ENCODE measurements around the gene OR10K2.
"Not testable (repeated sequence)": the region's sequence is repeated elsewhere in the genome, so short reads cannot be mapped to it uniquely, and the experiment has no call there.

The OR10K2 gene, protein sequence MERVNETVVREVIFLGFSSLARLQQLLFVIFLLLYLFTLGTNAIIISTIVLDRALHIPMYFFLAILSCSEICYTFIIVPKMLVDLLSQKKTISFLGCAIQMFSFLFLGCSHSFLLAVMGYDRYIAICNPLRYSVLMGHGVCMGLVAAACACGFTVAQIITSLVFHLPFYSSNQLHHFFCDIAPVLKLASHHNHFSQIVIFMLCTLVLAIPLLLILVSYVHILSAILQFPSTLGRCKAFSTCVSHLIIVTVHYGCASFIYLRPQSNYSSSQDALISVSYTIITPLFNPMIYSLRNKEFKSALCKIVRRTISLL

GRCh38 chr1:158426137-158426536, at the start of gene OR10K2:
Gene OR10K2, minus strand, starts transcription at chr1:158426237. Its CDS starts 5,371 bp downstream, at chr1:158420866.
- DNase-seq, result no peak

- DNase-seq, result no peak
Observed at GRCh38 chr1:158471920-158472319, 45.9 kb upstream of the OR10K2 start, which contains the start of gene OR10R2. Gene OR10R2, plus strand, starts transcription at chr1:158472220. Its CDS starts 106 bp downstream, at chr1:158472326.

DNA sequence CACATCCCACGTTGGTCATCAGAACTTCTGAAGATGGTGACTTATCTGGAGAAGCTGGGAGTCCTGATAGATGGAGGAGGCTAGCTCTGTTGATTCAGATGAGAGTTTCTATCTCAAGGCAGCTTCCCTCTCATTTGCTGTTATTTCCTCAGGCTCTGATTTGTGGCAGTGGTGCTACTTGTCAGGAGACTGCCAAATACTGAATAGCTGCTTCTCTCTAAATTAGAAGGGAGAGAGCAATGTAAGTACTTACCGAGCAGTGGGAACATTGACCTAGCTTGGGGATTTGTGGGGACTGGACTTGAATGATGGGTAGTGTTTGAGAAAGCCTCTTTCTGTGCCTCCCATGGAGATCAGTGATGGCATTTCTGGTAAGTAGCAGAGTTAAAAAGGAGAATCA, 35.5 kb upstream of the OR10K2 start, which contains the start of gene OR10K1:
Gene OR10K1, plus strand, starts transcription at position 301 of the 400 bp plus-strand sequence. CDS start 3,728 bp downstream, outside the sequence.
- DNase-seq, result no peak

DNA sequence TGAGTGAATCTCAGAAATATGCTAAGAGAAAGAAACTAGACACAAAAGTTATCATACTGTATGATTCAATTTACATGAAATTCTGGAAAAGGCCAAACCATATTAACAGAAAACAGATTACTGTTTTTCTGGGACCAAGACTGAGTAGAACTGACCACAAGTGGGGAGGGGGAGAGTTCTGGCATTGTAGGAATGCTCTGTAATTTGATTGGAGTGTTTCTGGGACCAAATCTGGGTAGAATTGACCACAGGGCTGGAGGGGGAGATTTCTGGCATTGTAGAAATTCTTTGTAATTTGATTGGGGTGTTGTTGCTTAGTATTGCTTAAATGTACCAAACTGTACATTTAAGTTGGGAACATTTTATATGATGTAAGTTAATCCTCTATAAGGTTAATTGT, 32.2 kb upstream of the OR10K2 start:
- DNase-seq, result no peak

GRCh38 chr1:158457246-158457645, 31.2 kb upstream of the OR10K2 start:
- DNase-seq, result no peak

DNA sequence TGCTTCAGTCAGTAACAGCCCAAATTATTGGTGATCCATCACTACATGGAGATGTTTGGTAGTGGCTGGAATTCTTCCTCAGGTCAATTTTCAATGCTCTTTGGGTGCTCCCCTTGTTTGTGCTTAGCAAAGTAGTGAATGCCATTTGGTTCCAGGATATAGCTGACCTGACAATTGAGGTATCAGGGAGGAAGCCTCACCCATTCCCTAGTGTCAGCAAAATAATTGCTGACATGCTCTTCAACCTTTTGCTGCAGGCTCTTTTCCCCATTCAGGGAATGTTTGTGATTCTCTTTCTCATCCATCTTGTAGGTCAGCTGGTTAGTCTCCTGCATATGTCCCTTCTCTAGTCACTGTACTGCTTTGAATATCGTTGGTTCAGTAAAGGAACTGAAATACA, 28.5 kb upstream of the OR10K2 start:
- no peak for DNase-seq

GRCh38 chr1:158445376-158445775, 19.3 kb upstream of the OR10K2 start:
- DNase-seq, result no peak

DNA sequence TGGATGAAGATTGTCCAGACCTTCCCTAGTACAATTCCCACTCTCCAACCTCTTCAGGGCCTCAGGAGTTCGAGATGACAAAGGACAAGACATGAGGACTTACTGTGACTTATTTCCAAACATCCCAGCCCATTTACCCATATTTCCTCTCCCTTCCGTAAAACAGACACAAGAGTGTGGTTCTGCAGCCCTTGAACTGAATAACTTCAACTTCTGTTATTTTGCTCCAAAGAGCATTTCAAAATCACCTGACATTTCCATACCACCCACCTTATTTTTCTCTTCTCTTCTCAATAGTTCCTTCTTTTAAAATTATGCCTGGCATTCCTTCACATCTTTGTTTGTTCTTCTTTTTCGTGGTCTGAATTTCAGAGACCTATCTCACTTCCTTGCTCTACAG, 8.7 kb upstream of the OR10K2 start:
- no peak for DNase-seq

DNA sequence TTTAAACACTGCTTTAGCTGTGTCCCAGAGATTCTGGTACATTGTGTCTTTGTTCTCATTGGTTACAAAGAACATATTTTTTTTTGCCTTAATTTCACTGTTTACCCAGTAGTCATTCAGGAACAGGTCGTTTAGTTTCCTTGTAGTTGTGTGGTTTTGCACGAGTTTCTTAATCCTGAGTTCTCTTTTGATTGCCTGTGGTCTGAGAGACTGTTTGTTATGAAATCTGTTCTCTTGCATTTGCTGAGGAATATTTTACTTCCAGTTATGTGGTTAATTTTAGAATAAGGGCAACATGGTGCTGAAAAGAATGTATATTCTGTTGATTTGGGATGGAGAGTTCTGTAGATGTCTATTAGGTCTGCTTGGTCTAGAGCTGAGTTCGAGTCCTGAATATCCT, 4.1 kb upstream of the OR10K2 start:
- DNase-seq, result not testable (repeated sequence)

DNA sequence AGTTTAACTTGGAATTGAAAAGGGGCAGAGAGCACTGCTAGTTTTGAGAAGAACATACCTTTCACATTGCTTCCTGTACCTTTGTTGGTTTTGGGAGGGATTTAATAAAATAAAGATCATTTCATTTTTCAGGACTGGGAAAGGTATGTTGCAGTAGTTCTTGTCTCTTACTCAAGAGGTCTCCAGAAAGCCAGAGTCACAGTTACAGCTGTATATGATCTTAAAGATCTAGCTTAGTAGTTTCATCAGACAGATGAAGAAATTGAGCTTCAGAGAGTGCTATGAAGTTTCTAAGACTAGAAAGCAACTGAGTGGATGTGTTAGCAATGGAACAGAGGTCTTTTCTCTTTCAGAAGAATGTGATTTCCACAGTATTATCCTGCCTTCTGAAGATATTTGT, 1.0 kb downstream of the OR10K2 start:
- no peak for DNase-seq

DNA sequence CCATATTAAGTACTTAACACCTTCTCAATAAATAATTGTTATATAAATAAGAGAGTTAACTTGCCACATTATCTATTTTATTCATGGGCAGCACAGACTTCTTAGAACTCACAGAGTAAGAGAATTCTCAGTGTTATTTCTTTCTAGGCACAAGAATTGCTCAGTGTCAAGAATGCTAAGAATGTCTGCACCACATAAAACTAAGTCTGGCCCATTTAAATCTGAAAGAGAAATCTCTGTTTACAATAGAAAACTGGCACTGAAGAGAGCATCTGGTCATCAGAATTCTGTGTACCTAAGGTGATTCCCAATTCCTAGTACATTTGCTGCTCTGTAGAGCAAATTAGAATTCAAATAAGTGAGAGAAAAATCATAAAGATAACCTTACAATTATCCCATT, 3.8 kb downstream of the OR10K2 start:
- DNase-seq, result no peak

GRCh38 chr1:158417586-158417985, 8.5 kb downstream of the OR10K2 start:
- DNase-seq, result no peak

DNA sequence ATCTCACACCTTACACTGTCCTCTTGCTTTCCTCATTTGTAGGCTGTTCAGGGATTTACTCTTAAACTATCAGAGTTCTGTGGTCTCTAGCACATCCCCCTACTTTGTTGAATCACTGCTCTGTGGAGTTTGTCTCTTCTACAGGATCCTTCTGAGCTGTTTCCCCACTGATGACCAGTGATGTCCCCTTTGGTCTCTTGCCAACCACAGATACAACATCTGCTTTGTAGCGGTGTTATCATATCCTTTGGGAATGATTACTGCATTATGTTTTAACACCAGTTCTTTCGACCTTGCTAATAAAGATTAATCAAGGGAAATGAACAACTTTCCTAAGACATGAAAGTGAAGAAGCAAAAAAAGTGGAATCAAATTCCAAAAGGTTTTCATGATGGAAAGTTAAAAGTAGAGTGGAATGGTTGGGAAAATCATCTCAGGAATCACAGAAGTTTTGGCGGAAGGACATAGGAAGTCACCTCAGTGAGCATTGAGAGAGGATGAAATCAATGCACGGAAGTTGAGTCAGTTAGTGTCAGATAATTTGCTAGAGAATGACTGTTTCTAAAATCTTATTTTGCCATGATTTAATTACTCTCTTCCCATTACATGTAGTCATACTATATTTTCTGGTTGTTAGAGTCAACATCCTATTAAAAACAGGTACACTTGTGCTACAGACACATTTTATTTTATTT, 11.2 kb downstream of the OR10K2 start:
- no peak for DNase-seq

DNA sequence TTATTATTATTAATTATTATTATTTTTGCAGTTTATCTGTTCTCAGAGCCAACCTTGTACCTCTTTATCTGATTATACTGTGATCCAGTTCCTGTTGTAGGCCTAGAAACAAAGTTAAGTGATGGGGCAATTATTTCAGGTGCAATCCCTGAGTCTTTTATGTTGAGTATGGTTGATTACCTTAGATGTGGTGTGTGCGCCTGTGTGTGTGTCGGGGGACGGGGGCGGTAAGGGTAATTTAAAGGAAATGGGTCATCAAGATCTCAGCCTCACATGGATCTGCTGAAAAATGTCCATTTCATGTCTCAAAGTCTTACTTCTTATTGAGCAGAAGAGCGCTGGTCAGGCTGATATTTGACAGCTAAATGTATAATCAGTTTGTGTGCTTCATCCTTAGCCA, 18.9 kb downstream of the OR10K2 start:
- no peak for DNase-seq

- no peak for DNase-seq
Observed at GRCh38 chr1:158400871-158401270, 25.2 kb downstream of the OR10K2 start.

GRCh38 chr1:158398818-158399514, 27.1 kb downstream of the OR10K2 start, which contains the start of gene OR10T2:
Gene OR10T2, minus strand, starts transcription at chr1:158399466. Its CDS starts 0 bp downstream, at chr1:158399466.
- no peak for DNase-seq

DNA sequence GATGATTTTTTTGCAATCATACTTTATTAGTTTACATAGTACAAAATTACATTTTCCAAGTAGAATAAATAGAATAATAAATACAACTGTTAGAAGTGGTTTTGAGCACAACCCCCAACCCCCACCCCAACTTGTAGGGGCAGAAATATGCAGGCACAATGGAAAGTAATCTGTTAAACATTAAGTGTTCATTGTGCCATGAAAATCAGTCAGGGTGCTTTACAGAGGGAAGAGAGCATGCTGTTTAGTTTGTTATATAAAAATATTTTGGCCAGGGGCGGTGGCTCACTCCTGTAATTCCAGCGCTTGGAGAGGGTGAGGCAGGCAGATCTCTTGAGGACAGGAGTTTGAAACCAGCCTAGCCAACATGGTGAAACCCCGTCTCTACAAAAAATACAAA, 29.4 kb downstream of the OR10K2 start:
- DNase-seq, result no peak

DNA sequence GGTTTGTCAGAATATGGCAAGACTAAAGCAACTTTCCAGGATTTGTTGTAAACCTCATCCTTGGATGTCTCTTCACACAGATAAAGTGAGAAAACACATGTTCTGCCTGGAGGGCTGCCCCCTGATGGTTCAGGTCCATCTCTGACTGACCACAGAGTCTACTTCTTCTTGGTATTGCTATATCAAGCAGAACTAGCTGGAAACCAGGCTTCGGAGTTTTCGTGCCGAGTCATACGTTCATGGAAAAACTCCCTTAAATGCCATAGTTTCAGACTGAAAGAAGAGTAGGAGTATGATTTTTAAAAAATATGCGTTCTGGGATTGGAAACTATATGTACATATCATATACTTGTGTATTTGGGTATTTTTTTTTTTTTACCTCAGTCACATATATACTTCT, 32.6 kb downstream of the OR10K2 start:
- no peak for DNase-seq

DNA sequence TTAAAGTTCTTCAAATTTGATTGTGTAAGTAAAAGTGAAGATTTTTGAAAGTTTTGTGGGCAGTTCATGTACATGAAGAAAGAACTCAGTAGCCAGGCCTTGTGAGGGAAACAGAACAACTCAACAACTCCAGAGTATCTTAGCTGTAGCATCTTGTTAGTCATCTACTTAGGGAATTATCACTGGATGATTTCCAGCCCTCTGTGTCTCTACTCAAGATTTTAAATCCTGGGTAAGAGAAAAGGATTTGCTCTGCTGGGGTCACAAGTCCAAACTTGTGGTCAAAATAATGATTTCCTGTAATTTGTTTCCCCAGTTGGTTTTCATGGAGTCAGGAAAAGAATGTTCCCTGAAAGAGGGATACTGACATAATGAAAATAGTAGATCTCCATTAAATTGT, 34.9 kb downstream of the OR10K2 start:
- no peak for DNase-seq

DNA sequence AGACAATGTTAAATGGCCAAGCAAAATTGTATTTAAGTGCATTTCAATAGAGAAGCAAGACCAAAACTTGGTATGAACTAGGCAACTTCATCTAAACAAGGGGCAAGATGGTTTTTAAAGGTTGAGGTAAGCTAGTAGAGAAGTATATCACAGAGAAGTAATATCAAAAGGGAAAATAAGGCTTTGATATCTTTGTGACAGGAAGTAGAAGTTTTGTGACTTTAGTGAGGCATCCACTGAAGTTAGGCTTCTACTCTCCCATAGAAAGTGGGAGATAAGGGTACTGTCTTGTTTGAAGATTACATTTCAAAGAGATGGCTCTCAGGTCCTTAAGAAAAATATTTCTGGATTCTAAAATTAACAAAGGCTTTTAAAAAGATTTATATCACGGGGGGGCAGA, 35.7 kb downstream of the OR10K2 start:
- no peak for DNase-seq

- no peak for DNase-seq
Observed at GRCh38 chr1:158374860-158375259, 51.2 kb downstream of the OR10K2 start.

DNA sequence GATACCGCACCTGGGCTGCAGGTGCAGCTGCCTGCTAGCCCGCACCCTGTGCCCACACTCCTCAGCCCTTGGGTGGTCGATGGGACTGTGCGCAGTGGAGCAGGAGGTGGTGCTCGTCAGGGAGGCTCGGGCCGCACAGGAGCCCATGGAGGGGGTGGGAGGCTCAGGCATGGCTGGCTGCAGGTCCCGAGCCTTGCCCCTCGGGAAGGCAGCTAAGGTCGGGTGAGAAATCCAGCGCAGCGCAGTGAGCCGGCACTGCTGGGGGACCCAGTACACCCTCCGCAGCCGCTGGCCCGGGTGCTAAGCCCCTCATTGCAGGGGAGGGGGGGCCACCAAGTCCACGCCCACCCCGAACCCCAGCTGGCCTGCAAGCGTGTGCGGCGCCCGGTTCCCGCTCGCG, 51.9 kb downstream of the OR10K2 start:
- DNase-seq, result not testable (repeated sequence)

GRCh38 chr1:158371188-158371953, 54.7 kb downstream of the OR10K2 start:
- no peak for DNase-seq
